ENCODE results near the gene CREM.
"Not testable (repeated sequence)": the region's sequence is repeated elsewhere in the genome, so short reads cannot be mapped to it uniquely, and the experiment has no call there.

The CREM gene

DNA sequence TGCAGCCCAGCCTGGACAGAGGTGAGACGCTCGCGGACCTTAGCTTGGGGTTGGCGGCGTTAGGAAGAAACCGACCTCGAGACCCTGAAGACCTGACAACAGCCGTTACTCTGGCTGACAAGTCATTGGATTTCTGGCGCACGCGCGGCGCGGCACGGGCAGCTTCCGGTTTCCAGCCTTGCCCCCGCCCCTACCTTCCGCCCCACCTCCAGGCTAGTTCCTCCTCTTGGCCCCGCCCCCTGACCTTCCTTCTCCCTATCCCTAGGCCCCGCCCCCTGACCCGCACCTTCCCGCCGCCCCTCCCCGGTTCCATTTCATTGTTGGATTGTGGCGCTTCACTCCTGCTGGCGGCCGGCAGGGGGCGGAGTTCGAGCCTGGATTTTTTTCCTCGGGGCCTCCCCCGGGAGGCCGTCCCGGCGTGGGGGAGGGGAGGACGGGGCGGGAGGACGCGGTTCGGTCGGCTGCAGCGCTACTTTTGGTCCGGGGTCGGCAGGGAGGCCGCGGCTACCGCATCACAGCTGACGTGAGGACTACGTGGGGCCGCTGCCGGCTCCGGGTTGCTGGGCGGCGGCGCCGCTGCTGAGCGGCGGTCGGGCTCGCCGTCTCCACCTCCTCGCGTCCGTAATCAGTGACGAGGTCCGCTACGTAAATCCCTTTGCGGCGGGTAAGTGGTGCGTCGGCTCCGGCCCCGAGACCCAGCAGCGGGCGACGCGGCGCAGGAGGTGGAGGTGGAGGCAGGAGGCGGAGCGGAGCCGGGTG lies at the start of gene CREM:
CREM (plus strand) TSS at position 317 of the 759 bp plus-strand sequence. CDS start 10,990 bp downstream, outside the sequence.
- DNase-seq = peak; percentile 100

DNA sequence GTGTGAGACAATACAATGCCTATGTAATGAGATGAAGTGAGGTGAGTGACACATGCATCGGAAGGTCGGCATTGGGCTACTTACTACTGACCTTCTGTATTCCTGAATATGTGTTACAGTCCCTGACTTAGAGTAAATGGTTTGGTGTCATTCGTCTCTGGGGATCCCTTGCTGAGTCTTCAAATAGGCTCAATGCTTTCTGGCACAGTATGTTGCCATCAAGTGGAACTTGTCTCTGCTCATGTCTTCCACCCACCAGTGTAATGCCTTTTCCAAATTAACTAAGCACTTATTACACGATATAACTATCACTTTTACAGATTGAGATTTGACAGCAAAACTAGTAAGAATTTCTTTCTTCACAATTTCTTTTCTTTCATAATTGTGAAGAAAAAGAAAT lies 47.4 kb upstream of the CREM start:
- no peak for DNase-seq

DNA sequence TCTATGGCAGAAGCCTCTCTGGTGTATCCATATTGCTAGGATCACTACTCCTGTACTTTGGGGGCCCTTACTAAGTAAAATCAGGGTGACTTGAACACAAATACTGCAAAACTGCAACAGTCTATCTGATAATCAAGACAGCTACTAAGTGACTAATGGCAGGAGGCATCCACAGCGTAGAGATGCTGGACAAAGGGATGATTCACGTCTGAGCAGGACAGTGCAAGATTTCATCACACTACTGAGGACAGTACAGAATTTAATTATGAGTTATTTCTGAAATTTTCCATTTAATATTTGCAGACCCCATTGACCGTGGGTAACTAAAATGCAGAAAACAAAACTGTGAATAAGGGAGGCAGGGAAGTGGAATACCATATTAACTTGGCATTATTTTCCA lies 46.9 kb upstream of the CREM start:
- DNase-seq = no peak

GRCh38 chr10:35080261-35080660 lies 46.4 kb upstream of the CREM start:
- DNase-seq = not testable (repeated sequence)

DNA sequence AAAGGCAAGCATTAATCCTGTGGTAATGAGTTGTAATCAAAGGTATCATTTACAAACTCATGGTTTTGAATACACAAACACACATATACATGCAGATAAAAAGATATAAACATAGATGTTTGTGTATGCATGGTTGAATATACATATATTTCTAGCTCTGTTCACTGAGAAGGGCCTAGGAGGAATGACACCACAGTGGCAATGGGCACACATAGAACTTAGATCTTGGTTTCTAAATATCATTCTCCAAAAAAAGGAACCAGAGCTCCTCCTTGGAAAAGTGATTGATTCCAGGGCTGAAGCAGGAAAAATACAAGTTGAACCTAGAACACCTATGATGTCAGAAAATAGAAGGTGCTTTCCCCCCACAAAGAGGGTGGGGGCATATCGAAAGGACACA lies 43.4 kb upstream of the CREM start:
- no peak for DNase-seq

DNA sequence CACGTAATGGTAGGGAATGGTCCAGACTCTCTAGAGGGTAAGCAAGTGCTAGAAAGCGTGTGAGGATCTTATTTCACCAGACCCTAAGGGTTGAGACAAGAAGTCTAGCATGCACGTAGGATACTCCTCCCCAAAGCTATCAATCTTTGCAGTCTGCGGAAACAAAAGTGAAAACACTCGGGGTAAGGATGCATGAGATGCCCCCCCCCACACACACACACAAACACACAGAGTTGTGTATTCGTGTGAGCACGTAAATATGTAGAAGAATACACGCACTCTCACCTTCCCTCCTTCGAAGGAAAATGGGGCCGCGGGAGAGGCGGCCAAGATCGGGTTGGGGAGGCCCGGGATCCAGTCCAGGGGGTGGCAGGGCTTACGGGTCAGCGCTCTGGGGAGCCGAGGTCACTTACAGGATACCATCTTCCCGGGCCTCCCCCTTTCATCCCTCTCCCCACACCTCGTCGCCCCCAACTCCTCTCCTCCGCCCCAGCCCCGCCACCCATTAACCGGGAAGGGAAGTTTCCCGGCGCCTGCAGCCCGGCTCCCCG lies 37.0 kb upstream of the CREM start:
- peak; percentile 24 for DNase-seq

DNA sequence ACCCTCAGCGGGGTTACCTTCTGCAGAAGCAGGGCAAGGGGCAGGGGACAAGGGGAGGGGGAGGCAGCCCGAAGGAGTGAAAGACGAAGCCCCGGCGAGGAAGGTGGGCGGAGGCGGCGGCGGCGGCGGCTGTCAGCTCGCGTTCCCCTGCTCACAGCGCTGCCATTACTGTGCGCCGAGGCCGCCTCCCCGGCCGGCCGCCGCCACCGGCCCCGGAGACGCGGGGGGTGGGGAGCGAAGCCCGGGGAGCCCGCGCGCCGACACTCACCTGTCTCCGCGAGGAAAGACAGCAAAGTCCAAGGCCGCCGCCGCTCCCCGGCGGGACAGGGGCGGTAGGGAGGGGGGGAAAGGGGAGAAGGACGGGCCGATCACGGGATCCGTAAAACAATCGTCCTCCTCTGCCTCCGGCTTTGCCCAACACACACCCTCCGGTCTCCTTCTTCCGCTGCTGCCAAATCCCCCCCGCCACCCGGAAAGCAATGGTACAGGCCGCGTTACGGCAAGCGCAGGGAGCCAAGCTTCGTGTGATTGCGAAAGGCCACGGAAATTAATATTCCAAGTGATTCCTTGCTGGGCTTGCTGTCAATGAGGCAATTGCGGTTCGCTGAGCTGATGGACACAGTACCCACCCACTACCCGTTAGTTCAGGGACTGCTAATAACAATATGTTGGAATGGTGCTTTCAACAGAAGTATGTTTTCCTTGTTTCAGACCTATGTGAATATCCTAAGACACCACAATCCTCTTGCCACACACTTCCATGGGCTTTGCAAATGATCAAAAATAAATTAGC lies 36.3 kb upstream of the CREM start, which contains the start of gene CUL2:
CUL2 (minus strand) TSS at position 180 of the 793 bp plus-strand sequence. CDS start 19,024 bp downstream, outside the sequence.
- peak; percentile 95 for DNase-seq

GRCh38 chr10:35091994-35092790 lies 34.5 kb upstream of the CREM start:
- no peak for DNase-seq

GRCh38 chr10:35092851-35093250 lies 33.8 kb upstream of the CREM start:
- DNase-seq = no peak

DNA sequence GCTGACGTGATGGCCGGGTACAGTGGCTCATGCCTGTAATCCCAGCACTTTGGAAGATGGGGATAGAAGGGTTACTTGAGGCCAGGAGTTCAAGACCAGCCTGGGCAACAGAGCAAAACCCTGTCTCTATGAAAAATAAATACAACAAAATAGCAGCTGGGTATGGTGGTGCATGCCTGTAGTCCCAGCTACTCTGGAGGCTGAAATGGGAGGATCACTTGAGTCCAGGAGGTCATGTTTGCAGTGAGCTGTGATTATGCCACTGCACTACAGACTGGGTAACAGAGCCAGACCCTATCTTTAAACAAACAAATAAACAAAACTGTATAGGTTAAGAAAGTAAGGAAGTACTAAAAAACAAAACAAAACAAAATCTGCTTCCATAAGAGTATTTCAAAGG lies 30.3 kb upstream of the CREM start:
- no peak for DNase-seq

DNA sequence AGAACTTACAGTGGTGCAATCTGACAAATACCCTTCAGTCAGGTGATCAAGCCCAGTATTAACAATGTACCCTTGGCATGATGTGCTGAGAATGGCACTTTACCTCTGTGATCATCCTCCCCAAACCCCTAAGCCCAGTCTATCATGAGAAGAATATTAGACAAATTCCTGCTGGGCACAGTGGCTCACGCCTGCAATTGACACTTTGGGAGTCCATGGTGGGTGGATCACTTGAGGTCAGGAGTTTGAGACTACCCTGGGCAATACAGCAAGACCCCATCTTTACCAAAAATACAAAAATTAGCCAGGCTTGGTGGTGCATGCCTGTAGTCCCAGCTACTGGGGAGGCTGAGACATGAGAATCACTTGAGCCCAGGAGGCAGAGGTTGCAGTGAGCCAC lies 29.1 kb upstream of the CREM start:
- DNase-seq = no peak

- no peak for DNase-seq
These were observed 22.8 kb upstream of the CREM start for GRCh38 chr10:35103882-35104281.

- DNase-seq = no peak
These were observed 14.1 kb upstream of the CREM start for GRCh38 chr10:35112571-35112970.

GRCh38 chr10:35119378-35119777 lies 7.3 kb upstream of the CREM start:
- no peak for DNase-seq

DNA sequence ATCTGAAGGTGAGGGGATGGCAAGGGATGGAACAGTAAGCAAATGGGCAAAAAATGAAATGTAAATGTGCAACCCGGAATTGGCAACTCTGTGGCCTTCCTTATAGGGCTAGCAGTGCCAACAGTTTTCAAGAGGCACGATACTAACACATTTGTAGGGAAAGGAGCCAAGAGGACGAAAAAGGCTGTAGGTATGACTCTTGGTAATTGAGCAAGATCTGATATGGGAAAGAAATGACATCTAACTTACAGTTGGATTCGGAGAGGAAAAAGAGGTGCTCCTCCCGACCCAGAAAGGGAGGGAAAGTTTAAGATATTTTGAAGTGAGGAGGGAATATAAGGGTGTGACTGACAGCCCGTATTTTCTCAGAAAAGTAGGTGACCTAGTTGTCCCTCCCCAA lies 2.1 kb upstream of the CREM start:
- DNase-seq = no peak

- no peak for DNase-seq
These were observed 550 bp upstream of the CREM start for GRCh38 chr10:35126062-35126529.

- DNase-seq = peak; percentile 77
These were observed 744 bp downstream of the CREM start for GRCh38 chr10:35127289-35127891.

- DNase-seq = no peak
These were observed 2.6 kb downstream of the CREM start for GRCh38 chr10:35129185-35129674.

DNA sequence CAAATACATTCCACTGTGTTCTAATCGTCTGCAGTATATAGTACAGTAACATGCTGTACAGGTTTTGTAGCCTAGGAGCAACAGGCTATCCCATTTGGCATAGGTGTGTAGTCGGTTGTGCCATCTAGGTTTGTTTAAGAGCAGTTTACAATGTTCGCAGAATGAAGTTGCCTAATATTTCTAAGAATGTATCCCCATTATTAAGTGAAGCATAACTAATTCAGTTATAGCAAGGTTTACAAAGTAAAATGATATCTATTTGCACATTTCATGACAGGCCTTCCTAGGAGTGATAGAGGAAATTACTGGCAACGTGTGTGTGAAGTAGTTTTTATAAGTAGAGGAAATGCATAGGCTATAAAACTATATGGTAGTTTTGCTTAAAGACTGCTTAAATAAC lies 4.0 kb downstream of the CREM start:
- DNase-seq = no peak

GRCh38 chr10:35132727-35133126 lies 6.1 kb downstream of the CREM start:
- DNase-seq = no peak

- no peak for DNase-seq
These were observed 6.9 kb downstream of the CREM start for GRCh38 chr10:35133586-35133985.

DNA sequence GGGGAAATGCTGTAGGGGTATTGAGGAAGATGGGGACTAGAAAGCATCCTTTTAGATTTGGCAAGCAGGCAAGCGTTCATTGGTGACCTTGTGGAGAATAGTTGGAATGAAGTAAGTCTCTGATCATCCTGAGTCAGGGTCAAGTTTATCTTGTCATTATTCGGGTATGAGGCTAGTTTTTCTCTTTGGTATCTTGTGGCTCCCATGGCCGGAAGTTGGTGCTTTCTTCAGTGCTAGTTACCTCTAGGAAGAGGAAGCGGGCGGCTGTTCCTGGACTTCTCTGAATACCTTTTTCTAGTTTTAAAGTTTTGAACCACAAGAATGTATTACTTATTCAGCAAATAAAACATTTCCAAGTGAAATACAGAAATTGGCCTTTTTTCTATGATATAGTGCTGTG lies 9.2 kb downstream of the CREM start:
- no peak for DNase-seq

All from activated CD4-positive, alpha-beta T cell treated with anti-CD3 and anti-CD28 coated beads for 48 hours (primary cell).